ENCODE results near the gene ARFGAP2. TPM values are rescaled to one million over a fixed set of nuclear protein-coding genes. Genes with fewer than 3 reads are reported as not detected.

ARFGAP2 gene
- total and polyA plus RNA-seq, 2 of the 8 experiments (the other 6 are each of a cell fraction or from before 2014, with no cell fraction given) = 50.2 to 64.0 TPM

GRCh38 chr11:47130543-47130942 lies 46.1 kb downstream of the ARFGAP2 start (continued):
- no peak for TF ChIP-seq CHD7 (IDR thresholded peaks at IDR 0.05; ENCODE audit: insufficient replicate concordance, low read length)
- TF ChIP-seq MAX (IDR thresholded peaks at IDR 0.05) = peak; percentile 32; the same call in 1 of the 2 replicates
- peak in 1 of 2 experiments; percentile 59; a peak in 1 of 4 replicates for TF ChIP-seq SIN3A (conservative IDR thresholded peaks at IDR 0.05 in 1 of 2, IDR thresholded peaks at IDR 0.05 in 1 of 2; ENCODE audit: low read depth in 1 of 2, low read length in 2 of 2)
- TF ChIP-seq CBX8 (IDR thresholded peaks at IDR 0.05; ENCODE audit: borderline replicate concordance, low read depth, low read length) = no peak
- TF ChIP-seq CREB1 (IDR thresholded peaks at IDR 0.05) = no peak
- 0 out of 2 replicates have a peak, but pooled peaks have one; percentile 17 for TF ChIP-seq USF2 (IDR thresholded peaks at IDR 0.05; ENCODE audit: low read length)
- no peak for TF ChIP-seq HDAC2 (IDR thresholded peaks at IDR 0.05; ENCODE audit: borderline replicate concordance in 1 of 2, low read depth in 2 of 2, low read length in 2 of 2)
- TF ChIP-seq SRF (IDR thresholded peaks at IDR 0.05; ENCODE audit: low read depth, low read length) = no peak
- no peak for TF ChIP-seq SP4 (IDR thresholded peaks at IDR 0.05; ENCODE audit: low read length)
- peak; percentile 33; the same call in 1 of the 2 replicates for TF ChIP-seq POLR2AphosphoS5 (IDR thresholded peaks at IDR 0.05; ENCODE audit: low read depth, low read length)
